ENCODE data around the gene TAP2.
A peak's percentile ranks its signal among the peaks of the same experiment; 100 is the strongest.

Gene TAP2

GRCh38 chr6:32842690-32843089, 4.2 kb upstream of the TAP2 start:
- H3K36me3 ChIP-seq (ENCODE audit: insufficient read depth, low read depth, low read length): no peaks in the 10 kb centered on the region
- H3K9me3 ChIP-seq (ENCODE audit: insufficient read depth, low read depth, low read length): no peaks in the 10 kb centered on the region
- peaks cover 3% of the 10 kb centered on the region; the same call in 1 of the 2 replicates for H3K4me1 ChIP-seq (ENCODE audit: insufficient read depth, low read length)
- H3K27ac ChIP-seq (ENCODE audit: low read length): no peak overlapping the region
- no peak overlapping the region for H3K9ac ChIP-seq (ENCODE audit: low read depth, low read length)
- H3K27me3 ChIP-seq (ENCODE audit: insufficient read depth, low read length): peaks cover 50% of the 10 kb centered on the region
- no peak overlapping the region for H3K4me3 ChIP-seq (ENCODE audit: low read length)

GRCh38 chr6:32842021-32842650, 3.6 kb upstream of the TAP2 start:
- peaks cover 3% of the 10 kb centered on the region; the same call in 1 of the 2 replicates for H3K4me1 ChIP-seq (ENCODE audit: insufficient read depth, low read length)
- peaks cover 50% of the 10 kb centered on the region for H3K27me3 ChIP-seq (ENCODE audit: insufficient read depth, low read length)
- no peaks in the 10 kb centered on the region for H3K36me3 ChIP-seq (ENCODE audit: insufficient read depth, low read depth, low read length)
- H3K27ac ChIP-seq (ENCODE audit: low read length): no peak overlapping the region
- H3K9ac ChIP-seq (ENCODE audit: low read depth, low read length): no peak overlapping the region
- no peak overlapping the region for H3K4me3 ChIP-seq (ENCODE audit: low read length)
- no peaks in the 10 kb centered on the region for H3K9me3 ChIP-seq (ENCODE audit: insufficient read depth, low read depth, low read length)

DNA sequence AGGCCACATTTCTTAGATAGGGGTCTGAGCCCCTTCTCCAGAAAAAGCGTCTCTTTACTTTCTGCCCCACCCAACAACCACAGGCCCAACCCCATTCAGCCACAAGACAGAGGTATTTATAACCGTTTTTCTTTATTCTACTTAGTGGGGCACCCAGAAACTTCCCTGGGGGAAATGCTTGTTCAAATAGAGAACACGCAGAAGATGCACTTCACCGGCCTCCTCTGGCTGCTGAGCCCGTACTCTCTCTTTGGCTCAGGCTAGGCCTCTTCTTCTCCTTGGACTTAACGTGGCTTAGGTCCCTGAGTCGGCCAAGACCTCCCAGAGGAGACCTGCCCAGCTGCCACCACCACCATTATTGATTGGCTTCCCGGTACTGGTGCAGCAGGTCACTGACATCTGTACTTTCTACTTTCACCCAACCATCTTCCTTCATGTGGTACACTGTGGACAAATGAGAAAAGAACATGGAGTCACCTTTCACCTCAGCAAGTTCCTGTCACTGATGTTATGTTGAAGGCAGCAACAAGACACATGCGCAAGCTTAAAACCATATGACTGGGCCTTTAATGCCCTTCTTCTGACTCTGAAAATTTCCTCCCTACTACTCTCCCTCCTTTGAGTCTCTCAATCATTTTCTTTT, 2.2 kb upstream of the TAP2 start:
- H3K27me3 ChIP-seq (ENCODE audit: insufficient read depth, low read length): peaks cover 44% of the 10 kb centered on the region
- no peak overlapping the region for H3K4me3 ChIP-seq (ENCODE audit: low read length)
- peaks cover 3% of the 10 kb centered on the region; the same call in 1 of the 2 replicates for H3K4me1 ChIP-seq (ENCODE audit: insufficient read depth, low read length)
- no peak overlapping the region for H3K27ac ChIP-seq (ENCODE audit: low read length)
- no peaks in the 10 kb centered on the region for H3K36me3 ChIP-seq (ENCODE audit: insufficient read depth, low read depth, low read length)
- H3K9me3 ChIP-seq (ENCODE audit: insufficient read depth, low read depth, low read length): no peaks in the 10 kb centered on the region
- H3K9ac ChIP-seq (ENCODE audit: low read depth, low read length): no peak overlapping the region

DNA sequence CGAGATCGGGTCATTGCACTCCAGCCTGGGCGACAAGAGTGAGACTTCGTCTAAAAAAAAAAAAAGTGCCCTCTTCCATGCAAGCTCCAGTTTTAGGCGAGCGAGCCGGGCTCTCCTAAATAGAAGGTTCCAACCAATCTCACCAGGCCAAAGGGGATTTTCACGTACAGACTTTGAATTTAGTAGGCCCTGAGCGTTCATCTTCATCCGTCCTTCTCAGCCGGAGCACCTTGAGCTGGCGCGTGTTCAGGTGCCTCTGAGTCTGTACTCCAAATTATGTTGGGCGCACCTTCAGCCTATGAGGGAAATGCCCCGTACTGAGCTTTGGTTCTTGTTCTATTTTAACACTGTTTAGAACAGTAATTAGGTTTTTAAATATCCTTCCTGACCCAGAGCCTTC, 817 bp upstream of the TAP2 start:
- H3K9me3 ChIP-seq (ENCODE audit: insufficient read depth, low read depth, low read length): no peaks in the 10 kb centered on the region
- peaks cover 35% of the 10 kb centered on the region for H3K27me3 ChIP-seq (ENCODE audit: insufficient read depth, low read length)
- H3K4me3 ChIP-seq (ENCODE audit: low read length): no peak overlapping the region
- no peak overlapping the region for H3K27ac ChIP-seq (ENCODE audit: low read length)
- no peaks in the 10 kb centered on the region; the same call in 1 of the 2 replicates for H3K36me3 ChIP-seq (ENCODE audit: insufficient read depth, low read depth, low read length)
- peaks cover 3% of the 10 kb centered on the region; the same call in 1 of the 2 replicates for H3K4me1 ChIP-seq (ENCODE audit: insufficient read depth, low read length)
- H3K9ac ChIP-seq (ENCODE audit: low read depth, low read length): no peak overlapping the region

DNA sequence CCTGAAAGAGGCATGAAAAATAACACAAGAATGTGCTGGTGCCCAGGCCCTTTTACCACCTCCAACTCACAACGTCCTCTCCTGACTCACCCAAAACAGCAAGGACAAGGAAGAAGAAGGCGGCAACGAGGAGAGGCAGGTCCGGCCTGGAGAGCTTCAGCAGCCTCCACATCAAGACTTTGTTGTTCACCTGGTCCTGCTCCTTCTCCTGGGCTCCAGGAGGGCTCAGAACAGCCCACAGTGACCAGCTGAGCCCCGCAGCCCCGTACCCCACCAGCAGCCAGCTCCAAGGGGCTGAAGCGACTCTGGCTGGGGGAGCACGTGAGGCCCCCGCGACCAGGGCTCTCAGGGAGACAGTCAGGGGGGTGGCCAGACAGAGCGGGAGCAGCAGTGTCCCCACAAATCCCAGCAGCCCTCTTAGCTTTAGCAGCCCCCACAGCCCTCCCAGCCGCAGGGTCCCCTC, 857 bp downstream of the TAP2 start:
- H3K27ac ChIP-seq (ENCODE audit: low read length): no peak overlapping the region
- peak overlapping the region; percentile 65; the same call in 1 of the 2 replicates for H3K9ac ChIP-seq (ENCODE audit: low read depth, low read length)
- H3K4me3 ChIP-seq (ENCODE audit: low read length): peak overlapping the region; percentile 78
- no peaks in the 10 kb centered on the region for H3K9me3 ChIP-seq (ENCODE audit: insufficient read depth, low read depth, low read length)
- no peaks in the 10 kb centered on the region; the same call in 1 of the 2 replicates for H3K36me3 ChIP-seq (ENCODE audit: insufficient read depth, low read depth, low read length)
- peaks cover 18% of the 10 kb centered on the region for H3K27me3 ChIP-seq (ENCODE audit: insufficient read depth, low read length)
- H3K4me1 ChIP-seq (ENCODE audit: insufficient read depth, low read length): no peaks in the 10 kb centered on the region

- Histone ChIP-seq H3K27ac (ENCODE audit: low read length) (no peak overlapping the region), H3K4me3 (ENCODE audit: low read length) (no peak overlapping the region), H3K9me3 (ENCODE audit: insufficient read depth, low read depth, low read length) (no peaks in the 10 kb centered on the region), H3K27me3 (ENCODE audit: insufficient read depth, low read length) (peaks cover 10% of the 10 kb centered on the region), H3K4me1 (ENCODE audit: insufficient read depth, low read length) (no peaks in the 10 kb centered on the region), H3K36me3 (ENCODE audit: insufficient read depth, low read depth, low read length) (no peaks in the 10 kb centered on the region; the same call in 1 of the 2 replicates), H3K9ac (ENCODE audit: low read depth, low read length) (no peak overlapping the region)
Observed at GRCh38 chr6:32836873-32837272, 1.7 kb downstream of the TAP2 start.

GRCh38 chr6:32835167-32835893, 3.2 kb downstream of the TAP2 start:
- Histone ChIP-seq H3K36me3 (ENCODE audit: insufficient read depth, low read depth, low read length) (peaks cover 11% of the 10 kb centered on the region), H3K4me3 (ENCODE audit: low read length) (no peak overlapping the region), H3K27ac (ENCODE audit: low read length) (no peak overlapping the region), H3K27me3 (ENCODE audit: insufficient read depth, low read length) (0 out of 2 replicates have a peak, but pooled peaks cover 3% of the 10 kb centered on the region), H3K4me1 (ENCODE audit: insufficient read depth, low read length) (no peaks in the 10 kb centered on the region), H3K9me3 (ENCODE audit: insufficient read depth, low read depth, low read length) (no peaks in the 10 kb centered on the region), H3K9ac (ENCODE audit: low read depth, low read length) (no peak overlapping the region)

DNA sequence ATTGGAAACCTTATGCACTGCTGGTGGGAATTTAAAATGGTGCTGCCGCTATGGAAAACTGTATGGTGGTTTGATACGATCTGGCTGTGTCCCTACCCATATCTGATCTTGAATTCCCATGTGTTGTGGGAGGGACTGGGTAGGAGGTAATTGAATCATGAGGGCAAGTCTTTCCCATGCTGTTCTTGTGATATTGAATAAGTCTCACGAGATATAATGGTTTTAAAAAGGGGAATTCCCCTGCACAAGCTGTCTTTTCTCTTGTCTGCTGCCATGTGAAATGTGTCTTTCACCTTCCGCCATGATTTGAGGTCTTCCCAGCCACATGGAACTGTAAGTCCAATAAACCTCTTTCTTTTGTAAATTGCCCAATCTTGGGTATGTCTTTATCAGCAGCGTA, 4.9 kb downstream of the TAP2 start:
- no peaks in the 10 kb centered on the region for H3K27me3 ChIP-seq (ENCODE audit: insufficient read depth, low read length)
- H3K9me3 ChIP-seq (ENCODE audit: insufficient read depth, low read depth, low read length): no peaks in the 10 kb centered on the region
- H3K4me1 ChIP-seq (ENCODE audit: insufficient read depth, low read length): no peaks in the 10 kb centered on the region
- no peak overlapping the region for H3K27ac ChIP-seq (ENCODE audit: low read length)
- H3K36me3 ChIP-seq (ENCODE audit: insufficient read depth, low read depth, low read length): peaks cover 23% of the 10 kb centered on the region
- no peak overlapping the region for H3K4me3 ChIP-seq (ENCODE audit: low read length)
- H3K9ac ChIP-seq (ENCODE audit: low read depth, low read length): no peak overlapping the region

GRCh38 chr6:32832535-32832934, 6.0 kb downstream of the TAP2 start:
- no peaks in the 10 kb centered on the region for H3K4me1 ChIP-seq (ENCODE audit: insufficient read depth, low read length)
- no peak overlapping the region for H3K27ac ChIP-seq (ENCODE audit: low read length)
- H3K9me3 ChIP-seq (ENCODE audit: insufficient read depth, low read depth, low read length): no peaks in the 10 kb centered on the region
- no peak overlapping the region for H3K4me3 ChIP-seq (ENCODE audit: low read length)
- H3K27me3 ChIP-seq (ENCODE audit: insufficient read depth, low read length): no peaks in the 10 kb centered on the region
- H3K9ac ChIP-seq (ENCODE audit: low read depth, low read length): no peak overlapping the region
- H3K36me3 ChIP-seq (ENCODE audit: insufficient read depth, low read depth, low read length): peaks cover 23% of the 10 kb centered on the region

GRCh38 chr6:32830936-32831335, 7.6 kb downstream of the TAP2 start:
- H3K27ac ChIP-seq (ENCODE audit: low read length): no peak overlapping the region
- H3K9ac ChIP-seq (ENCODE audit: low read depth, low read length): no peak overlapping the region
- H3K27me3 ChIP-seq (ENCODE audit: insufficient read depth, low read length): no peaks in the 10 kb centered on the region
- peaks cover 23% of the 10 kb centered on the region for H3K36me3 ChIP-seq (ENCODE audit: insufficient read depth, low read depth, low read length)
- no peaks in the 10 kb centered on the region for H3K4me1 ChIP-seq (ENCODE audit: insufficient read depth, low read length)
- no peak overlapping the region for H3K4me3 ChIP-seq (ENCODE audit: low read length)
- no peaks in the 10 kb centered on the region for H3K9me3 ChIP-seq (ENCODE audit: insufficient read depth, low read depth, low read length)

GRCh38 chr6:32830017-32830416, 8.5 kb downstream of the TAP2 start:
- H3K9me3 ChIP-seq (ENCODE audit: insufficient read depth, low read depth, low read length): no peaks in the 10 kb centered on the region
- no peaks in the 10 kb centered on the region for H3K27me3 ChIP-seq (ENCODE audit: insufficient read depth, low read length)
- no peaks in the 10 kb centered on the region for H3K4me1 ChIP-seq (ENCODE audit: insufficient read depth, low read length)
- H3K36me3 ChIP-seq (ENCODE audit: insufficient read depth, low read depth, low read length): peaks cover 23% of the 10 kb centered on the region
- no peak overlapping the region for H3K27ac ChIP-seq (ENCODE audit: low read length)
- no peak overlapping the region for H3K4me3 ChIP-seq (ENCODE audit: low read length)
- no peak overlapping the region for H3K9ac ChIP-seq (ENCODE audit: low read depth, low read length)
